IMR-90 (cell line): ENCODE data around the gene TMEM269. TPM values are rescaled to one million over a fixed set of nuclear protein-coding genes. Genes with fewer than 3 reads are reported as not detected.
A peak's percentile ranks its signal among the peaks of the same experiment; 100 is the strongest.

ENCODE experiments used
- ATAC-seq: fragments of 200-7000 bp; cut with Tn5 transposase; 2 replicates; pipeline ENCODE4 v1.9.1; 2020; ENCODE audit warnings: low read depth, mild to moderate bottlenecking, moderate library complexity
- BruUV-seq: library from RNA; stranded (reverse); fragments of 400-500 nt; replicated peaks from 2 replicates; lab custom pipeline; 2021; lab: Mats Ljungman, UMichigan
- CTCF ChIA-PET: fragments of 300-600 bp; formaldehyde crosslinking; extraction: SDS; loops from one replicate; lab custom pipeline; 2021; ENCODE audit warnings: antibody characterized with exemption; lab: Yijun Ruan, JAX
- POLR2A ChIA-PET: fragments of 300-600 bp; sonication (Branson Sonifier 250); formaldehyde crosslinking; loops from one replicate; lab custom pipeline; 2022; ENCODE audit warnings: antibody characterized with exemption; ENCODE audit not compliant: unreplicated experiment; lab: Charles Lee
- DNase-seq: peaks from one replicate; pipeline ENCODE4 v3.0.0; 2013
- H2AFZ ChIP-seq: replicated peaks from 2 replicates; pipeline ENCODE3; 2013; ENCODE audit warnings: low read length, mild to moderate bottlenecking; ENCODE audit not compliant: poor library complexity
- H2AK5ac ChIP-seq: 2 replicates; pipeline ENCODE4 v1.6.1; 2013; ENCODE audit warnings: low read depth, low read length, inconsistent platforms
- H2AK9ac ChIP-seq: replicated peaks from 2 replicates; pipeline ENCODE3; 2013; ENCODE audit warnings: mild to moderate bottlenecking, low read depth, low read length, moderate library complexity; ENCODE audit not compliant: poor library complexity
- H2BK120ac ChIP-seq: 2 replicates; pipeline ENCODE4 v1.6.1; 2013; ENCODE audit warnings: low read depth, low read length, inconsistent platforms
- H2BK15ac ChIP-seq: 3 replicates; pipeline ENCODE4 v1.6.1; 2013; ENCODE audit warnings: low read depth, low read length, inconsistent platforms
- H2BK20ac ChIP-seq: 2 replicates; pipeline ENCODE4 v1.6.1; 2013; ENCODE audit warnings: low read depth, mild to moderate bottlenecking, inconsistent platforms, low read length, moderate library complexity
- H2BK5ac ChIP-seq: 2 replicates; pipeline ENCODE4 v1.6.1; 2013; ENCODE audit warnings: mild to moderate bottlenecking, low read depth, low read length, inconsistent platforms; ENCODE audit not compliant: poor library complexity, severe bottlenecking
- H3K14ac ChIP-seq: replicated peaks from 2 replicates; pipeline ENCODE4 v1.6.1; 2013; ENCODE audit warnings: low read depth, low read length, inconsistent platforms
- H3K18ac ChIP-seq: 2 replicates; pipeline ENCODE4 v1.6.1; 2013; ENCODE audit warnings: low read depth, low read length, control low read depth
- H3K23ac ChIP-seq: 2 replicates; pipeline ENCODE4 v1.6.1; 2013; ENCODE audit warnings: low read depth, low read length, inconsistent platforms
- H3K27ac ChIP-seq: 2 replicates; pipeline ENCODE4 v1.5.1; 2013; ENCODE audit warnings: mild to moderate bottlenecking, control low read depth, low read length; ENCODE audit not compliant: insufficient read depth
- H3K27me3 ChIP-seq: 2 replicates; pipeline ENCODE4 v1.6.1; 2013; ENCODE audit warnings: low read length; ENCODE audit not compliant: control insufficient read depth, insufficient read depth
- H3K36me3 ChIP-seq: 2 replicates; pipeline ENCODE4 v1.6.1; 2013; ENCODE audit warnings: low read length, mixed read lengths; ENCODE audit not compliant: control insufficient read depth, insufficient read depth
- H3K4ac ChIP-seq: 2 replicates; pipeline ENCODE4 v1.6.1; 2013; ENCODE audit warnings: low read depth, low read length, inconsistent platforms
- H3K4me1 ChIP-seq: 2 replicates; pipeline ENCODE4 v1.6.1; 2013; ENCODE audit warnings: low read length, mixed read lengths; ENCODE audit not compliant: control insufficient read depth, insufficient read depth
- H3K4me2 ChIP-seq: 2 replicates; pipeline ENCODE4 v1.6.1; 2013; ENCODE audit warnings: low read depth, mild to moderate bottlenecking, control low read depth, low read length, moderate library complexity
- H3K4me3 ChIP-seq: 2 replicates; pipeline ENCODE4 v1.5.1; 2013; ENCODE audit warnings: low read depth, mild to moderate bottlenecking, control low read depth, low read length, moderate library complexity; ENCODE audit not compliant: insufficient read depth
- H3K56ac ChIP-seq: 2 replicates; pipeline ENCODE4 v1.6.1; 2013; ENCODE audit warnings: low read length, inconsistent platforms; ENCODE audit not compliant: insufficient read depth; ENCODE audit errors: extremely low read depth
- H3K79me1 ChIP-seq, 2 experiments: 2 replicates each; pipeline ENCODE4 v1.6.1; 2013; ENCODE audit warnings: low read length in 2 of 2, inconsistent platforms in 1 of 2, low read depth in 1 of 2
- H3K9ac ChIP-seq: 2 replicates; pipeline ENCODE4 v1.6.1; 2013; ENCODE audit warnings: low read depth, low read length, control low read depth
- H3K9me1 ChIP-seq: 2 replicates; pipeline ENCODE4 v1.6.1; 2013; ENCODE audit warnings: low read length, inconsistent platforms; ENCODE audit not compliant: insufficient read depth
- H3K9me3 ChIP-seq: 2 replicates; pipeline ENCODE4 v1.6.1; 2013; ENCODE audit warnings: low read length; ENCODE audit not compliant: control insufficient read depth, insufficient read depth
- H4K20me1 ChIP-seq: 2 replicates; pipeline ENCODE4 v1.6.1; 2013; ENCODE audit warnings: low read length, inconsistent platforms; ENCODE audit not compliant: insufficient read depth
- H4K5ac ChIP-seq: 2 replicates; pipeline ENCODE4 v1.6.1; 2013; ENCODE audit warnings: mild to moderate bottlenecking, low read depth, low read length, control low read depth
- H4K8ac ChIP-seq, 2 experiments: 2 replicates each; pipeline ENCODE4 v1.6.1; 2013; ENCODE audit warnings: low read depth in 2 of 2, low read length in 2 of 2, control low read depth in 1 of 2, inconsistent platforms in 1 of 2
- H4K91ac ChIP-seq: 2 replicates; pipeline ENCODE4 v1.6.1; 2013; ENCODE audit warnings: low read depth, low read length, inconsistent platforms; ENCODE audit not compliant: insufficient read depth
- CEBPB ChIP-seq: IDR thresholded peaks from 2 replicates; pipeline ENCODE4 v1.6.1; 2012; ENCODE audit warnings: low read depth, low read length, improper control_type of control experiment
- CHD1 ChIP-seq: IDR thresholded peaks from 2 replicates; pipeline ENCODE4 v1.6.1; 2012; ENCODE audit warnings: low read depth, low read length, improper control_type of control experiment
- MAZ ChIP-seq: IDR thresholded peaks from 2 replicates; pipeline ENCODE4 v1.6.1; 2012; ENCODE audit warnings: low read depth, mild to moderate bottlenecking, low read length, improper control_type of control experiment, moderate library complexity, borderline replicate concordance
- NFE2L2 ChIP-seq: fragments of 150-350 bp; IDR thresholded peaks from 2 replicates; pipeline ENCODE4 v1.6.1; 2016; ENCODE audit warnings: low read depth, mild to moderate bottlenecking, low read length
- WGBS, 2 experiments: methylation state at CpG; one replicate each; pipeline versions ENCODE4 v1.1.5 to v1.1.7; 2013; ENCODE audit warnings: missing lambda C conversion rate in 2 of 2; ENCODE audit not compliant: insufficient read length in 1 of 2; ENCODE audit errors: extremely low coverage in 2 of 2; 5-methylcytosine and 5-hydroxymethylcytosine counted together
- dilution Hi-C: fragments of 300-500 bp; cut with HindIII; formaldehyde crosslinking; loops from one replicate; pipeline ENCODE4 v1.14.3; 2018; ENCODE audit warnings: low sequenced_read_pairs; ENCODE audit not compliant: unreplicated experiment
- in situ Hi-C: fragments of 300-500 bp; cut with MboI; formaldehyde crosslinking; loops from 3 replicates; pipeline ENCODE4 v1.14.3; 2019; ENCODE audit warnings: low sequenced_read_pairs, inconsistent platforms, mixed read lengths
- intact Hi-C: fragments of 100-400 bp; cut with micrococcal nuclease; formaldehyde crosslinking; loops from 2 replicates; pipeline ENCODE4 v1.10.0; 2022
- polyA plus RNA-seq, 3 experiments: library from polyadenylated mRNA; depleted of rRNA; stranded (reverse); fragments of >200 nt; gene quantifications; 2 replicates each; pipeline ENCODE4 v1.2.3, GENCODE V29; 2012; ENCODE audit warnings: low replicate concordance in 1 of 3
- total RNA-seq: library from RNA; depleted of rRNA; stranded (reverse); fragments of >200 nt; gene quantifications from 2 replicates; pipeline ENCODE4 v1.2.3, GENCODE V29; 2012
- TF ChIP-seq, protein P1 (sequence below): conservative IDR thresholded peaks from 2 replicates; pipeline ENCODE4 v1.5.1; 2012; ENCODE audit warnings: mild to moderate bottlenecking, low read depth, low read length, improper control_type of control experiment

The TMEM269 gene
- total and polyA plus RNA-seq, 2 of the 4 experiments (the other 2 are of a cell fraction), result not detected

DNA sequence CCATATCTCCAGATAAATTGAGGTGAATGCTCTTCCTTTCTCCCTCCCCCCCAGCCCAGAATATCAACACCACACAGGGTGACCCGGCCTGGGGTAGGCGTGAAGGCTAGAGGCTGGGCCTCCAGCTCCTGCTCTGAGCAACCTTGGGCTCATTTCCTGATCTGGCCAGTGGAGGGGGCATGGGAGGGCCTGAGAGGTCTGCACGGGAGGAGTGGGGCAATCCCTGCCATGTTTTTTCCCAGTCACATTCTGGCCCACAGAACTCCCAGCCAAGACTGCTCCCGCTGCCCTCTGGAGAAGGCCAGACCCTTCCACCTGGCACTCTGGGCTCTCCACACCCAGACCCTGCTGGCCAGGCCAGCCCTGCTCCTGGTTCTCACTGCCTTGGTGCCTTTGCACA is 48.6 kb upstream of the TMEM269 start:
- intact Hi-C loops, result no loop called here

More for the DNA sequence above, 48.6 kb upstream of the TMEM269 start:
- Histone ChIP-seq H3K27me3 (no peaks in the 10 kb centered on the region; the same call in 1 of the 2 replicates), H4K91ac (no peak overlapping the region), H3K4ac (no peak overlapping the region), H3K14ac (no peak overlapping the region), H3K18ac (no peak overlapping the region), H2BK20ac (no peak overlapping the region), H4K8ac (no peak overlapping the region), H3K27ac (no peak overlapping the region), H2AK5ac (no peak overlapping the region), H3K23ac (no peak overlapping the region), H3K9me3 (no peaks in the 10 kb centered on the region), H3K4me3 (no peak overlapping the region), H2AK9ac (peak overlapping the region; percentile 46), H3K9ac (no peak overlapping the region), H2BK15ac (no peak overlapping the region), H3K36me3 (no peaks in the 10 kb centered on the region), H2BK5ac (no peak overlapping the region), H2AFZ (peak overlapping the region; percentile 84), H3K4me2 (no peak overlapping the region), H2BK120ac (no peak overlapping the region), H4K5ac (no peak overlapping the region), H4K20me1 (no peaks in the 10 kb centered on the region), H3K56ac (no peak overlapping the region), H3K9me1 (no peaks in the 10 kb centered on the region), H3K79me1 (no peaks in the 10 kb centered on the region), H3K4me1 (no peaks in the 10 kb centered on the region)
- no peak for DNase-seq
- ATAC-seq, result peak; percentile 50; the same call in 1 of the 2 replicates
- no CpG with 5 or more reads among the region's 4 CpGs for WGBS, 2 experiments
- CTCF ChIA-PET, result no interaction called here
- POLR2A ChIA-PET, result no interaction called here
- TF ChIP-seq CHD1 (no peak), NFE2L2 (no peak), MAZ (no peak), CEBPB (0 out of 2 replicates have a peak, but pooled peaks have one; percentile 16)
- TF ChIP-seq, protein P1, sequence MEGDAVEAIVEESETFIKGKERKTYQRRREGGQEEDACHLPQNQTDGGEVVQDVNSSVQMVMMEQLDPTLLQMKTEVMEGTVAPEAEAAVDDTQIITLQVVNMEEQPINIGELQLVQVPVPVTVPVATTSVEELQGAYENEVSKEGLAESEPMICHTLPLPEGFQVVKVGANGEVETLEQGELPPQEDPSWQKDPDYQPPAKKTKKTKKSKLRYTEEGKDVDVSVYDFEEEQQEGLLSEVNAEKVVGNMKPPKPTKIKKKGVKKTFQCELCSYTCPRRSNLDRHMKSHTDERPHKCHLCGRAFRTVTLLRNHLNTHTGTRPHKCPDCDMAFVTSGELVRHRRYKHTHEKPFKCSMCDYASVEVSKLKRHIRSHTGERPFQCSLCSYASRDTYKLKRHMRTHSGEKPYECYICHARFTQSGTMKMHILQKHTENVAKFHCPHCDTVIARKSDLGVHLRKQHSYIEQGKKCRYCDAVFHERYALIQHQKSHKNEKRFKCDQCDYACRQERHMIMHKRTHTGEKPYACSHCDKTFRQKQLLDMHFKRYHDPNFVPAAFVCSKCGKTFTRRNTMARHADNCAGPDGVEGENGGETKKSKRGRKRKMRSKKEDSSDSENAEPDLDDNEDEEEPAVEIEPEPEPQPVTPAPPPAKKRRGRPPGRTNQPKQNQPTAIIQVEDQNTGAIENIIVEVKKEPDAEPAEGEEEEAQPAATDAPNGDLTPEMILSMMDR, result peak; percentile 39
- in situ Hi-C loops, result no loop called here
- dilution Hi-C loops, result no loop called here
- BruUV-seq, result no TSS peak
